GM19468 (cell line): ENCODE data around the gene CYP4A22.
"Not testable (repeated sequence)": the region's sequence is repeated elsewhere in the genome, so short reads cannot be mapped to it uniquely, and the experiment has no call there.

Source experiments
- ATAC-seq: cut with Tn5 transposase; IDR thresholded peaks from one replicate; pipeline ENCODE4 v1.9.1; 2021; ENCODE audit warnings: mild to moderate bottlenecking, moderate library complexity, moderate number of reproducible peaks; ENCODE audit not compliant: unreplicated experiment; ENCODE audit errors: extremely low read depth

The CYP4A22 gene, protein sequence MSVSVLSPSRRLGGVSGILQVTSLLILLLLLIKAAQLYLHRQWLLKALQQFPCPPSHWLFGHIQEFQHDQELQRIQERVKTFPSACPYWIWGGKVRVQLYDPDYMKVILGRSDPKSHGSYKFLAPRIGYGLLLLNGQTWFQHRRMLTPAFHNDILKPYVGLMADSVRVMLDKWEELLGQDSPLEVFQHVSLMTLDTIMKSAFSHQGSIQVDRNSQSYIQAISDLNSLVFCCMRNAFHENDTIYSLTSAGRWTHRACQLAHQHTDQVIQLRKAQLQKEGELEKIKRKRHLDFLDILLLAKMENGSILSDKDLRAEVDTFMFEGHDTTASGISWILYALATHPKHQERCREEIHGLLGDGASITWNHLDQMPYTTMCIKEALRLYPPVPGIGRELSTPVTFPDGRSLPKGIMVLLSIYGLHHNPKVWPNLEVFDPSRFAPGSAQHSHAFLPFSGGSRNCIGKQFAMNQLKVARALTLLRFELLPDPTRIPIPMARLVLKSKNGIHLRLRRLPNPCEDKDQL

DNA sequence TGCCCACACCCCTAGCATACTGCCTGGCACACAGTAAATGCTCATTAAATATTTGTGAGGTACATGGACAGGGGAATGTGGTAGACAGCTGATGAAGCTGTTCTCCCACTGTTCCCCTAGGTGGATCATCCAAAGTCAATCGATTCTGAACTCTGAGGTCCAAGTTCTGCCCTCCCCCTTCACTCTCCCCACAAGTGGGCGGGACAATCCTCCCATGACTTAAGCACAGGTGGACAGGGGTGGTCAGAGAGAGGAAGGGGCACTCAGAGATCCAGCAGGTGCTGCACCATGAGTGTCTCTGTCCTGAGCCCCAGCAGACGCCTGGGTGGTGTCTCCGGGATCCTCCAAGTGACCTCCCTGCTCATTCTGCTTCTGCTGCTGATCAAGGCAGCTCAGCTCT is at the start of gene CYP4A22:
Gene CYP4A22 (plus strand): TSS at position 244 of the 400 bp plus-strand sequence. CDS start 45 bp downstream, at position 289.
- ATAC-seq, result no peak

GRCh38 chr1:47089356-47089755 is 47.9 kb upstream of the CYP4A22 start:
- not testable (repeated sequence) for ATAC-seq

GRCh38 chr1:47091476-47091875 is 45.8 kb upstream of the CYP4A22 start:
- not testable (repeated sequence) for ATAC-seq

DNA sequence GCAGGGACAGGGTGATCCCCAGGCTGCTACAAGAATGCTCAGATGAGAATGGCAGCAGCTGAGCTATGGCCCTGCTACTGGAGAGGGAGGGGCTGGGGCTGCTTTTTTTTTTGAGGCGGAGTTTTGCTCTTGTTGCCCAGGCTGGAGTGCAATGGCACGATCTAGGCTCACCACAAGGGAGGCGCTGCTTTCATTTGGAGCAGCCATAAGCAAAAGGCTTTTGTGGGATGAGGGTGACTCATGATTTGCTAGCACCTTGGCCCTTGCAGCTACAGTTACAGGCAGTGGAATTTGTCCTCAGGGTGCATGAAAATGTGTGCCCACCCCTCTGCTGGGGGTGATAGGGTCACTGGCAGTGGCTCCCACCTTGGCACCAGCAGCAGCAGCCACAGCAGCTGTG is 32.4 kb upstream of the CYP4A22 start:
- no peak for ATAC-seq

- no peak for ATAC-seq
Measured at GRCh38 chr1:47106792-47107191, 30.4 kb upstream of the CYP4A22 start.

DNA sequence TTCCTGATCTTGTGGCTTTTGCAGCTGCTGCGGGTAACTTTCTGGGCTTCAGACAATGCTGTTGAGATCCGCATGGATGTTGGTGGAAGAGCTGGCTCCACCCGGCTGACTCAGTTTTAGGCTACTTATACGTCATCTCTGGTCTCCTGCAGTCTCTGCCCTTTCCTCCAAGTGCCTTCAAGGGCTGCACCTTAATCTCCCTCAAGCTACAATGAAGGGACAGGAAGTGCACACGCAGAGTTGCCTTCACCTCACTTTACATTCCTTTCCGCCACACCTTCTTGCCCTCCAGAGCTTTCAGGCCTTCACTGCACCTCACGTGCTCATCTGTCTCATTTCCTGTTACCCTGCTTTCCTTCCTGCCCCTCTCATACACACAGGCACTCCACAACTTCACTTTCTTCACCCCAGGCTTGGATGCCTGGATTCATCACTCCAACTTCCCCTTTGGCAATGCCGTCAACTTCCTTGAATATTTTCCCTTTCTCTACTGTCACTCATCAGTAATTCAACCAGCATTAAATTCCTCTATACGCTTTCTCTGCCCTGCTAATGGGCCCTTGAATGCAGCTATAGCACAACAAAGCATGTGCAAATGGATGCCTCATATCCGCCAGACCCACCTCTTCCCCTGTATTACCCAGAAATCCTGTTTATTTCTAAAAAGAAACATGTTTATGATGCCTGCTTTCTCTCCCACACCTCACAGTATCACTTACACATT is 29.2 kb upstream of the CYP4A22 start:
- not testable (repeated sequence) for ATAC-seq

- ATAC-seq, result not testable (repeated sequence)
Measured at GRCh38 chr1:47109482-47109881, 27.8 kb upstream of the CYP4A22 start.

DNA sequence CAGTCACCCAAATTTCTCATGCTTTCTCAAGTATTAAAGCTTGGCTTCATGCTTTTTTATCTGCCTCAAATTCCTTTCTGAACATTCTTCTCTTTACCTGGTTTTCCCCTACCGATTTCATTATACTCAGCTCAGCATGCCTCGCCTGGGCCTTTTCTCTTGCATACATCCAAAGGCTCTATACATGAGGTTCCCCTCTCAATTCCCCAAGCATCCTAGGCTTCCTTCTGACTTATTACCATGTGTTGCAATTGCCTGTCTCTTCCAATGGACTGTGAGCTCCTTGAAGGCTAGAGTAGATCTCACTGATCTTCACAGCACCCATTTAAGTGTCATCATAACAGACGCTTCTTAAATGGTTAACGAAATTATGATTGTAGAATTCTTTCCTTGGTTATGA is 24.1 kb upstream of the CYP4A22 start:
- no peak for ATAC-seq

- not testable (repeated sequence) for ATAC-seq
Measured at GRCh38 chr1:47121039-47121438, 16.2 kb upstream of the CYP4A22 start.

- ATAC-seq, result not testable (repeated sequence)
Measured at GRCh38 chr1:47124834-47125233, 12.4 kb upstream of the CYP4A22 start.

GRCh38 chr1:47126997-47127396 is 10.2 kb upstream of the CYP4A22 start:
- not testable (repeated sequence) for ATAC-seq

DNA sequence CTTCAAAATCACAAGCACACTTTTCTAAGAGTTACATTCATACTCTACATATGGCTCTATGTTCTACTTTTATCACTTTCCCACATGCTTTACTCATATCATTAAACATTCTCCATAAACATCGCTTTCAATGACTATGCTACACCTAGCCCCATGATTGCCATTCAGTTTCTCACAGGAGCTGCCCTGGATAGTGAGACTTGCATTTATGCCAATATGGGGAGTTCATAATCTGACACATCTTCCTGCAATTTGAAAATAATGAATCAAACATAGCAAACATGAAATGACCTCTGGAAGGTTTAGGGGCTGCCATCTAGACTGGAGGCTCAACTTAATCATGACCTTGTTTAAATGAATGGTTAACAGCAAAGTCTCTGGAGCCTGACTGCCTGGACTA is 9.0 kb upstream of the CYP4A22 start:
- ATAC-seq, result no peak

DNA sequence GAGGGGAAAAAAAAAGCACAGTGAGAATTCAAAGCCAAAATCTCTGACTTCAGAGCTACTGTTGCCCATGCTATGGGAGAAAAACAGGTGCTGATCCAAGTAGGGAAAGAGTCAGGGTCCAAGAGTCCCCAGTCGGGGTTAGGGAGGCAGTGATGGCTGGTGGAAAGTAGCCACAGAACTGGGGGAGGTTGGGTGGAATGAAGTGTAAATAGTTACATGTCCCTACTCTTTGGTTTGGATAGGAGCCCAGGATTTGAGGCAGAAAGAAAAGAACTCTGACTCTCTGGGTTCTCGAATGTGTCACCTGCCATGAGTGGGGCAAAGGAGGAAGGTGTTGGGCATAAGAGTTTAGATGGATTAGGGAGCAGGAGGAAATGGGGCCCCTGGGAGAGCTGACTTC is 8.4 kb upstream of the CYP4A22 start:
- ATAC-seq, result not testable (repeated sequence)

DNA sequence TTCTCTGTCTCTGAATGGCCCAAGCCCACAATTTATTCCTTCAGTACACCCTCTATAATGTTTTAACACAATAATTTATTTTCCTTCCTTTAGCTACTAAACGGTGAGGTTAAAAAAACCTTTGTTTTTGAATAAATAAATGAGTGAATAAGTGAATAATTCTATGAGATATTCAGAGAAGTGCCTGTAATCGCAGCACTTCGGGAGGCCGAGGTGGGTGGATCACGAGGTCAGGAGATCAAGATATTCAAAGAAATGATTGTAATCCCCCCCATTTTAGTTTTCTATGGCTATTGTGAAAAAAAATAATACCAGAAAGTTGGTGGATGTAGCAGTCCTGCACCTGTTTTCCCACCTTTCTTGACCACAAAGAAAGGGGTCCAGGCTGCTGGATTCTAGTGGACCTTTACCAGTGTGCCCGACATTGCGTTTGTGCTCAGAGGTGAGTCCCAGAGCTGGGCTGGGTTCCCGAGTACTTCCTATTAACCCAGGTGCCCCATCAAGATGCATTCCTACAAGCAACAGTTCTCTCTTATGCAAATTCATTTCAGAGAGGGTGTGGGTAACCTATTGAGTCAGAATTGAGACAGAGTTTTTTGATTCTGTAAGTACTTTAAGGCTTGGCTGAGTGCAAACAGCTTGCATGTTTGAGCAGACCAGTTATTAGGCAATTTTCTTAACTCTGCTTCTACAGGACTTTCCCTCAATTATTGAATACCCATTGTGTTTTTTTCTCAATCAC is 7.6 kb upstream of the CYP4A22 start:
- not testable (repeated sequence) for ATAC-seq

DNA sequence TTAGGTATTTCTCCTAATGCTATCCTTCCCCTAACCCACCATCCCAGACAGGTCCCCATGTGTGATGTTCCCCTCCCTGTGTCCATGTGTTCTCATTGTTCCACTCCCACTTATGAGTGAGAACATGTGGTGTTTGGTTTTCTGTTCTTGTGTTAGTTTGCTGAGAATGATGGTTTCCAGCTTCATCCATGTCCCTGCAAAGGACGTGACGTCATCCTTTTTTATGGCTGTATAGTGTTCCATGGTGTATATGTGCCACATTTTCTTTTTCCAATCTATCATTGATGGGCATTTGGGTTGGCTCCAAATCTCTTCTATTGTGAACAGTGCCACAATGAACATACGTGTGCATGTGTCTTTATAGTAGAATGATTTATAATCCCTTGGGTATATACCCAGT is 4.6 kb upstream of the CYP4A22 start:
- ATAC-seq, result not testable (repeated sequence)

DNA sequence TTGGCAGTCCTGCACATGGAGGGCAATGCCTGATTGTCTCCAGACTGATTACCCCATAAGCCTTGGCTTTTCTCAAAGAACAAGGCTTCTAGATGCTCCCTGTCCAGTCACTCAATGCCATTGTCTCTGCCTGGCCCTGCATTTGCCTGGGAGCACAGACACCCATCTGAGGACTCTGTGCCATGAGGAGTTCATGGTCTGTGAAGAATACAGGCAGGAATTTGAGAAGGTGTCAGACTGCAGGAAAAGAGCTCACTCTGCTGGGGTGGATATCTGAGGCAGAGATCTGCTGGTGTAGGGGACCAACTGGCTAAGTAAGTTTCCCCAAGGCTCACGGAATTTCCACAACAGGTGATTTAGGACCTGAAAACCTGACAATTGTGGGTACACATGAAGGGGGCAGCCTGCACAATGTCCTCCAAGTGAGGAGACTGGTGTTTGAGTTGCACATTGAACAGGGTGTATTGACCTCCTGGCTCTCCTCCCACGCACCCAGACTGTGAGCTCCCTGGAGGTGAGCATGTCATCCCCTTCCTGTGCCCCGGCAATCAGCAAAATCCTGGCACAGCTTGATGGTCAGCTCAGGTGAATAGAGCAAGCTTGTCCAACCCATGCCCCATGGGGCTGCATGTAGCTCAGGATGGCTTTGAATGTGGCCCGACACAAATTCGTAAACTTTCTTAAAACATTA is 829 bp downstream of the CYP4A22 start:
- ATAC-seq, result no peak

- ATAC-seq, result not testable (repeated sequence)
Measured at GRCh38 chr1:47140358-47140757, 3.1 kb downstream of the CYP4A22 start.

GRCh38 chr1:47143654-47144053 is 6.4 kb downstream of the CYP4A22 start:
- ATAC-seq, result not testable (repeated sequence)

- not testable (repeated sequence) for ATAC-seq
Measured at GRCh38 chr1:47146495-47146894, 9.3 kb downstream of the CYP4A22 start.
